ENCODE data around the gene SLC25A17.

GRCh38 chr22:40867109-40867508 is 48.0 kb upstream of the SLC25A17 start:
- TF ChIP-seq YY1 (IDR thresholded peaks at IDR 0.05; ENCODE audit: insufficient read depth, insufficient read length) (no peak), ZNF274 (IDR thresholded peaks at IDR 0.05; ENCODE audit: low read depth, low read length) (no peak), SUZ12 (IDR thresholded peaks at IDR 0.05; ENCODE audit: extremely low read depth, insufficient read depth, insufficient read length) (no peak)

Measured in NT2/D1 (cell line).